Left renal cortex interstitium (tissue), 4 donors: ENCODE data around the gene SLAMF1. TPM values are rescaled to one million over a fixed set of nuclear protein-coding genes. Genes with fewer than 3 reads are reported as not detected.
"Not testable (repeated sequence)": the region's sequence is repeated elsewhere in the genome, so short reads cannot be mapped to it uniquely, and the experiment has no call there.

Experiments
- DNase-seq, 4 donors: peaks; one replicate each; pipeline ENCODE4 v3.0.0-alpha.2; 2013; ENCODE audit warnings: low read depth in 4 of 4, low spot score in 2 of 4, missing footprints in 1 of 4
- polyA plus RNA-seq, 4 donors: library from polyadenylated mRNA; unstranded; fragments of 120-200 nt; gene quantifications; one replicate each; pipeline ENCODE4 v1.2.1, GENCODE V29; 2013; ENCODE audit not compliant: insufficient read length in 4 of 4

The SLAMF1 gene
- polyA plus RNA-seq, 4 donors: 0.05 to 0.16 (median 0.10) TPM; not detected in 1

DNA sequence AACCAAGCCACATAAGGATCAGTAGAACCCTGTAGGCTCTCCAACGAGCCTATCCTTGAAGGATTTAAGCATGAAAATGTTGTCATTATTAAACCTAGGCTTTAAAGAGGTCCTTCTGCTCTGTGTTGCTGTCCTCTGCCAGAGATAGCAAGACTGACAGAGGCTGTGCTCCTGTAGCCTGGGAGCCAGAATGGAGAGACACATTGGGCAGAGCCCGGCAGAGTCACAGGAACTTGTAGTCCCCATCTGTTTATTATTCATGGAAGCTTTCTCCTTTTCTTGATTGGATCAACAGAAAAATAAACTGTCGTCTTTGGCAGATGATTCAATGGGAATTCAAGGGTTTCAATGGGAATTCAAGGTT is 19.2 kb upstream of the SLAMF1 start:
- no peak for DNase-seq

DNA sequence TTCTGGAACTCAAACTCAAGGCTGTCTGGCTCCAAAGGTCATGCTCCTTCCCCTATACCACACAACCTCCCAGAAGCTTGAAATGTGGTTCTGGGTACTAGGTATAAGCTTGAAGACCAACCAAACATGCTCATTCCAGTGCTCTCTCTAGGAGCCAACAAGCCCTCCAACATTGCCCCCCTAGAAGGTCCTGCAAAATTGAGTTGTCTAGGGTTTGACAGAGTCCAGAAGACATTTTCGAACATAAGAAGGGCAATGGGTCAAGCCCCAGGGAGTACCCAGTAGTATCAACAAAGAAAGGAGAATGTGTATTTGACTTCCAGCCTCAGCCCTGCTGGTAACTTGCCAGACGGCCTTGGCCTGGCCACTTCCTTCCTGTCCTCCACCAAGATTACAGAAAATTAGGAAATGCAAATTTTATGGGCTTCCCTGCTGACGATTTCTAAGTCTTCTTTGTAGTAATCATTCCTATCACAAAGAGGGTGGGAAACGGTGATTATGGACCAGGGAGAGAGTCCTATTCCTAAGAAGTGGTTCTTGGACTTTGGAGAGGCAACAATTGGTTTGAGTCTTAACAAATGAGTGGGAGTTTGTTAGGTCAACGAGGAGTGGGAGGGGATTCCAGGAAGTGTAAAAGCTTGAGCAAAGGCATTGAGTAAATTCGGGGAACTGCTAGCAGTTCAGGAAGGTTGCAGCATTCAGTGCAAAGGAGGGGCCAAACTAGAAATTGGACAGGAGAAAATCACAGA is 18.7 kb upstream of the SLAMF1 start:
- DNase-seq: no peak

DNA sequence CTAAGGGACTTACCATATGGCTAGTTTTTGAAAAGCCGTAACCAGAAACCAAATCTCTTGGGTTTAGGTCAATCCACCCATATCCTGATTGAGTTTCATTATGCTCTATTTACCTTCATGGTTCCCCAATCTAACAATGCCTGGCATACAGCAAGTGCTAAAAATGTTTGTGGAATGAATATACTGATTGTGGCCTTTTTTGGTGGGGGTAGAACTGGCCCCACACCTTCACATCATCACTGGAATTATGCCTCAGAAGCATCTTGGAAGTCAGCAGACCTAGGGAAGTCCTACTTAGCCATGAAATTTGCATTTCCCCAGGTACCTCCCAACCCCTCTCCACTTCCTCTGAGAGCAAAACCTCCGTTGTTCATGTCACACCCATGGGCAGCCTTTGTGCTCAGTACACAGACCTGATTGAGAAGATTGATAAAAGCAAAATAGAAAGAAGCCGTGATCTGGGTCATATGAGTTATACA is 17.8 kb upstream of the SLAMF1 start:
- DNase-seq: no peak

DNA sequence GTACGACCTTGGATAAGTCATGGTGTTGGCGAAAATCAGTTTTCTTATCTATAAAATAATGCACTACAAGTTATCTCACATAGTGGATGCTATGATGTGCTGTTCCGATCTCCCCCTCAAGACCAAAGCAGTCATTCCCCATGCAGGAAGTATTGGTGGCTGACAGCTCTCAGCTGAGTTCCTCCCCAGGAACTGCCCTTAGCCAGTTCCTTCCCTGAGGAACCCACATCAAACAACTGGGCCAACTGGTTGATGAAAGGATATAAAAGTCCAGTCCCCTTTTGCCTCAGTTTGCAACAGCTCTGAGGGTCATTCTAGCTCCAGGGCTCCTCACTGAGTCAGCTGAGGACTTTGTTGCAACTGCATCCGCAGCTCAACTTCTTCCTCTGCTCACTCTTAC is 16.1 kb upstream of the SLAMF1 start:
- DNase-seq: no peak

DNA sequence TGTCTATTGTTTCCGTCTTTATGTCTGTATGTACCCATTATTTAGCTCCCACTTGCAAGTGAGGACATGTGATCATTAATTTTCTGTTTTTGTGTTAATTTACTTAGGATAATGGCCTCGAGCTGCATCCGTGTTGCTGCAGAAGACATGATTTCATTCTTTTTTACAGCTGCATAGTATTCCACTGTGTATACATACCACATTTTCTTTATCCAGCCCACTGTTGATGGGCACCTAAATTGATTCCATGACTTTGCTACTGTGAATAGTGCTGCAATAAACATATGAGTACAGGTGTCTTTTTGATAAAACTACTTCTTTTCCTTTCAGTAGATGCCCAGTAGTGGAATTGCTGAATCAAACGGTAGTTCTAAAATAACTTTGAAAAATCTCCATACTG is 12.7 kb upstream of the SLAMF1 start:
- DNase-seq: no peak

DNA sequence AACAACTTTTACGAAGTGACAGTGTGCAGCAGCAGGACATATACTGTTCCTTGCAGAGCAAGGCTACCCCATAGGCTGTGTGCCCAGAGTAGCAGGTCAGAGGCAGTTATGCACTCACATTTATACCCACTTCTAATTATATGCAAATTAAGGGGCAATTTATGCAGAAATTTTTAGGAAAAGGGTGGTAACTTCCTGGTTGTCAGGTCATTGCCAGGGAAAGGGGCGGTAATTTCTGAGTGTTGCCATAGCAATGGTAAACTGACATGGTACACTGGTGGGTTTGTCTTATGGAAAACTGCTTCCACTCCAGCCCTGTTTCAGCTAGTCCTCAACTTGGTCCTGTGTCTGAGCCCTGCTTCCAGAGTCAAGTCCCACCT is 12.0 kb upstream of the SLAMF1 start:
- no peak for DNase-seq

DNA sequence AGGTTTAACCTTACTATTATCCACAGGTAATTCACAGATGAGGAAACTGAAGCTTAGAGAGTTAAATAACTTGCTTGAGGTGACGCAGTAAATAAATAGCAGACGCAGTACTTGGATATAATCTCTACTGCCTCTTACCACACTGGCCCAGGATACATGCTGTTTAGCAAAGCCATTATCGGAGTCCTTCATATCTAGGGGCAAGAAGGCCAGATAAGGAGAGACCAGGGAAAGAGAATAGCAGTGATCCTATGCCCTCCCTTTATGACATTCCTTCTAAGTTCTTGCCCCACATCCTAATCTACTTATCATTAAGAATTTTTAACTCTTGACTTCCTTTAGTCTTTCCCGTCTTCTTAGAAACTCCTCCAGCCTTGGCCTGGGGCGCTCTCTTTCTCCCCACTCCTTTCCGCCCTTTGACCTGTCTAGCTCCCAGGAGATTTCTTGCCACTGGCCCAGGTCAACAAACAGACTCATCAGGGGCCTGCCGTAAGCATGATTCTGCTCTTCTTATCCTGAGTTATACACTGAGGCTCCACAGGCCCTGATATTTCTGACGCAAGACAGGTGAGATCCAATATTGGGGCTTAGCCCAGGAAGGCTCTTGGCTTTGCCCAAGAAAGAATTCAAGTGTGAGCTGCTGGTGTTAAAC is 11.4 kb upstream of the SLAMF1 start:
- no peak for DNase-seq

DNA sequence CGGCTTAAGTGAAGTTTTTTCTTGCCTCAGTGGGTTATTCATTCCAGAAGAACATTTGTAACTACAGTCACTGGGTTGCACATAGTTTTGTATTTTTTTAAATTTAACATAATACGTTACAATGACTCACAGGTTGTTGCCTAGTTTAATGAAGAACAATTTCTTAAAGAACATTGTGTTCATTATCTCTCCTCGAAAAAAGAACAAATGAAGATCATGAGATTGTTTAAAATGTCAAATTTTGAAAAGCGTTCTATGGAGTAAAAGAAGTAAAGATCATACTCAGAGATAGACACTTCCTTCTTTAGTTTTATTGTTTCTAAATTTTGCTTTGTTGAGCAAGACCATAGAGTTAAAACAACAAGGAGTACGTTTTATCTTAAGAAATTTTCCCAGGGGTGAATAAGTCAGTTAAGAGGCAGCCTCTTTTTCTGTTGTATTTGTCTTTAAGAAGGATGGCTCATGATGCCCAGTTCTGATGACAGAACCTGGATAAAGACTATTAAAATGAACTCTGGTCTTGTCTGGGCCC is 10.5 kb upstream of the SLAMF1 start:
- DNase-seq: no peak

DNA sequence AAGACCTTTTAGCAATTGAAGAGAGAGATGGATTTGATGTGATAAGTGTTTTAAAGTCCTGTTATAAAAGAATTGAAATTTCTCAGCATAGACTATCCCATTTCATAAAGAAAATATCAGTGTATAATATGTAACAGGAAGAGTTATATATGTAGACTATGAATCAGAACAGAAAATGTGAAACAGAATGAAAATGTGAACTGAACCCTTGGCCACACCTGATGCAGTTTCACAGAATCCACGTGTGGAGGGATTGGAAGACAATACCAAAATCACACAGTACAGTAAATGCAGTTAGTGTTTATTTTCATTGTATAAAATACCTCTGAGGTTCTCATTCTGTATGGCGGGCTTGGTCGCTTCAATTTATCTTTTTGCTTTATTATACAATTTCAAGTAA is 9.9 kb upstream of the SLAMF1 start:
- no peak for DNase-seq

DNA sequence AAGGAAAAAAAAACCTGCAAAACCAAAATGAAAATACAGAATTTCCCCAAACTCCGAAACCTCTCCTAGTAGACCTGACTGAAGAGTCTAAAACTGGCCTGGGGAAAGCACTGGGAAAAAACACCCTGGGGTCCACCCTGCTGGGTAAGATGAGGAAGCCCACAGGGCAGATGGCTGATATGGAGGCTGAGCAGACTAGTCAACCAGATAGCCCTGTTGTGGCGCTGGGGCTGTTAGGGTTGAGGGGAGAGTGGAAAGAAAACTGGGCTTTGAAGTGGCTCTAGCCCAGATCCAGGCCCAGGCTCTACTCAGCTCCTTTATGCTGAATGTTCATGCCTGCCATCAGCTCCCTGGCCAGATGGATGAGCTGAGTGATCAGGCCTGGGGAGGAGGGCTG is 6.8 kb upstream of the SLAMF1 start:
- DNase-seq: no peak

DNA sequence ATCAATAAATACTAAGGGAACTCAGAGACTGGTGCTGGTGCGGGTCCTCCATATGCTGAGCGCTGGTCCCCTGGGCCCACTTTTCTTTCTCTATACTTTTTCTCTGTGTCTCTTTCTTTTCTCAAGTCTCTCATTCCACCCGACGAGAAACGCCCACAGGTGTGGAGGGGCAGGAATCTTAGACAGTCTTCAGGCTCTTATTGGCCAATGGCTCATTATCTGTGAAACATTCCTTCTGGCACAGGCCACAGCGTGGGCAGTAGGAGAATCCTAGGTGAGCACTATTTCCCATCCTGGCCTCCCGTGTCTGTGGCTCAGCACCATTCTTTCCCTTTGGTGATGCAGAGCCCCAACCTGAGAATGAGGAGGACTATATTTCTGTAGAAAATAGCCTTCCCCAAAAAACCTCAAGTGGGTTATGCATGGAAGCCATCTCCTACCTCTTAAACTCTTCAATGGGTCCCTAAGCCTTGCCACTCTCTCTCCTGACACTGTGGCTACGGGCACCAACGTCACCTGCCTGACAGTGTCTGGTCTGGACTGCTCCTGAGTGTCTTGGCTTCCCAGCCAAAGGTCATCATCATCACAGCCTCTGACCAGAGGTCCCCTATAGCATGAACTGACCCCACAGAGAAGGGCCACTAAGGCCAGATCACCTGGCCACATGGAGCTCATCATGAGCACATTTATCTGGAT is 6.2 kb upstream of the SLAMF1 start:
- DNase-seq: no peak

DNA sequence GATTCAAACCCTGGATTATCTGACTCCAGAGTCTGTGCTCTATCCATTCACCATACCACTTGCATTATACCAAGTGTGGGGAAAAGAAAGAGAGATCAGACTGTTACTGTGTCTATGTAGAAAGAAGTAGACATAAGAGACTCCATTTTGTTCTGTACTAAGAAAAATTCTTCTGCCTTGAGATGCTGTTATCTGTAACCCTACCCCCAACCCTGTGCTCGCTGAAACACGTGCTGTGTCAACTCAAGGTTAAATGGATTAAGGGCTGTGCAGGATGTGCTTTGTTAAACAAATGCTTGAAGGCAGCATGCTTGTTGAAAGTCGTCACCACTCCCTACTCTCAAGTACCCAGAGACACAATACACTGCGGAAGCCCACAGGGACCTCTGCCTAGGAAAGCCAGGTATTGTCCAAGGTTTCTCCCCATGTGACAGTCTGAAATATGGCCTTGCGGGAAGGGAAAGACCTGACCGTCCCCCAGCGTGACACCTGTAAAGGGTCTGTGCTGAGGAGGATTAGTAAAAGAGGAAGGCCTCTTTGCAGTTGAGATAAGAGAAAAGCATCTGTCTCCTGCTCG is 5.3 kb upstream of the SLAMF1 start:
- DNase-seq: not testable (repeated sequence)

DNA sequence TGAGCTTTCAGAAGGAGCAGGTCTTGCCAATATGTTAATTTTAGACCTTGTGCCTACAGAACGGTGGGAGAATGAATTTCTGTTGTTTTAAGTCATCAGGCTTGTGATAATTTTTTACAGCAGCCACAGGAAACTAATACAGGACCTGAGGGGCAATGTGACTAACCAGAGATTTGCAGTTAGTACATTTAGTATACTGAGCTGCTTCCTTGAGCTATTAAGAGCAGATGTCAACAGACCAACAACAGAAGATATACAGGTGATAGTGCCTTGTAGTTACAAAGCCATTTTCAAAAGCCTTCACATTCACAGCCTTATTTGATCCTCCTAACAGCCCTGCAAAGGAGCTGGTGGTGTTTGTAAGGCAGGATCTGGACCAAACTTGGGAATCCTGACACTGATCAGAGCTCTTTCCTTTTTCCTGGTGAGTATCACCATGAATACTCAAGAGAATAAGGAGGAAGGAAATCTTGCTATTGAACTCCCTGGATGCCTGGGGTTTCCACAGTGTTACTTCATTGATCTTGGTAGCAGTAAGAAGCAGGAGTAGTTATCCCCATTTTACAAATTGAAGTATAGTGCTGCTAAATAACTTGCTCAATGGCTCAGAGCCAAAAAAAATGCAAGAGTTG is 4.7 kb upstream of the SLAMF1 start:
- DNase-seq: no peak

DNA sequence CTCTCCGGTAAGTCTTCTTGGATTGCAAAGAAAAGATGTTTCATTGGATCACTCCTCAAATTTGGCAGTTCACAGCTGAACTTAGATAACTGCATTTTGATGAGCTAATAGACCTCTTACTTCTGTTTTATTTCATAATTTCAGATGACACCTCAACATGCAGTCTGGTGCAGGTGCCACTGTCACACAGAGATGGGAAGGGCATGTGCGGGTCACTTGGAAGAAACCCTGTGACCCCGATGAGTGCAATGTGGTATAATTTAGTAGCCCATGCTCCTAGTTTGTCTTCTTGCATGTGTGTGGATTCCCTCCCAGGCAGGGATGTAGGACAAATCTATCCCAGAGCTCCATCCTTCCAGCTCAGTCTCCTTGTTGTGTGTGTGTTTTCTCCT is 481 bp upstream of the SLAMF1 start:
- DNase-seq: no peak

DNA sequence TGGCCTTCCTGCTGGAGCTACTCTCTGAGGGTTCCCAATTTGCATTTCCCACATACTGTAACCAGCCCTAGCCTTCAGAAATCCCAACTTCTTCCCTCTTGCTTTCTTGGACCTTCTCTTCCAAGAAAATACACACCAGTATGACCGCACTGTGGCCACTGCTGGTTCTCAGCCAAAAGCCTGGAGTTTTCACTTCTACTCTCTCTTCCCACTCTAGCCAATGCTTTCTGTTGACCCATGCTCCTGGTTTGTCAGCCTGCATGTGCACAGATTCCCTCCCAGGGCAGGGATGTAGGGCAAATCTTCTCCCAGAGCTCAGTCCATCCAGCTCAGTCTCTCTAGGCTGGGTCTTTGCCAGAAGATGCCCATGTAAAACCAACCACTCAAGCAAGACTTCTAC is 664 bp downstream of the SLAMF1 start:
- DNase-seq: no peak

DNA sequence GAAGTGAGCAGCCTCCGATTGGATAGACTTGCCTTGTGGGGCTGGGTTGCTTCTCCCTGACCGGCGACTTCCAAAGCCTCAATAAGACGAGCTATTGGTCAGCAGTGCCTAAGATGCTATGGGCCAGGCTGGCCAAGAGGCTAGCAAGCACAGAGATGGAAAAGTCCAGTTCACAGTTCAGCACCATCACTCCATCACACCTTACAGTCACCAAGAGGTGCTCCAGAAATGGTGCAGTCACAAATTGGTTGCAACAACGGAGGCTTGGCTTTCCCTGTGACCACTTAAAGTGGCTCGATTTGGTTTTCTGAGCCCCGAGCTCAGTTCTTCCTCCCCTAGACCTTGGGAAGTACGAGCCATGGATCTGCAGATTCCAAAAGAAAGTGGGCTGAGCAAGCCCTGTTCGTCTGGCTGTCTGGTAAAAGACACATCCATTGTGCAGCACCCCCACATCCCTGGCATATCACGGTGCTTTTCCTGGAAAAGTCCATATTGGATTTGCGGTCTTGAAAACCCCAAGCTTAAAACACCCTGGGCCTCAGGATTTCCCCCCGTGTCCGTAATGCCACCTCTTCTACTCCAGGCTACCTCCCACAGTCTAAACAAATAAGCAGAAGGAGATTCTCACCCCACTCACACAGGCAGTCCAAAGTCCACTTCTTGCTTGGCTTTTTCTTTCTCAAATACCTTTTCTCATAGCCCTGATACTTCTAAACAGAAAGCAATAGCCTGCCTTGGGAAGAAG is 1.3 kb downstream of the SLAMF1 start:
- DNase-seq: no peak

DNA sequence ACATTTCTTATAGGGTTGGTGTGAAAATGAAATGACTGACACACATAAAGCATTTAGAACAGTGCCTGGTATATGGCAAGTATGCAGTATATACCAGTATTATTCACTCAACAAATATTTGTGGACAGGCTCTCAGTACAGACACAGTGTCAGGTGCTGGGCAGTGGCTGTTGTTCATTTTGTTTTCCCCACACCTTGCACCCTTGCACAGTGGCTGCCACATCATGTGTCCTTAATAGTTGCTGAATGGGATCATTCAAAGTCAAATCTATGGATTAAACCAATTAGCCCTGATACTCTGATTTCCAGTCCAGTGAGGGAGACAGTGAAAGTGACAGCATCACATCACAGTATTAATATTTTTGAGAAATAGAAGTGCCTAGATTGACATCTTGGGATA is 2.4 kb downstream of the SLAMF1 start:
- DNase-seq: no peak

DNA sequence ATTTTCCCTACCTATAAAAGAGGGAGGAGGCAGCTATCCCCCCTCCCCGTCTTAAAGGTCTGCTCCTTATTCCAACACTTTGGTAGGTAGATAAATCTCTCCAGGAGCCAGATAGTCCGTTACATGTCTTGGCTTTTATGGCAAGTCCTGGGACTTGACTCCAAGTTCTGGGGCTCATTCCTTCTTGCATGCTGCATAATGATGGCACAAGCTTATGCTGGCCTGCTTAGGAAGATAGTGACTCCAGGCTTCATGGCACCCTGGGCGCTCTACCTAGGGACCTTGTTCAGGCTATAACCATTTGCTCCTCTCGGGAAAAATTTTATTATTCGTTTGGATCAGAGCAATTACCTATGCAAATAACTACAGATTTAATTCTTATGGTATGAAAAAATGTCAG is 3.7 kb downstream of the SLAMF1 start:
- no peak for DNase-seq

DNA sequence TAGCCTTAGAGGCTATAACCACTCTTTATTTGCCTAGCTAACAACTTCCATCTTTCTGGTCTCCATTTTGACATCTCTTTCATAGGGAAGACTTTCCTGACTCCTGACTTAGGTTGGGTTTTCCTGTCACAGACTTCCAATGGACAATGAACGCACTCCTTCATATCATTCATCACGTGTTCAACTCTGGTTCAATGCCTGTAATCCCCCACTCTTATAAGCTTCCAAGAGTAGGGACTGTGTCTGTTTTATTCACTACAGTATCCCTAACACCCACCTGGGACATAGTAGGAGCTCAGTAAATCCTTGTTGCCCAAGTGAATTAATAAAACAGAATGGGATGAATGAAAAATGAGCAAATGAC is 4.6 kb downstream of the SLAMF1 start:
- DNase-seq: no peak
